UCSD-AML1 (cell line): ENCODE measurements around the gene ADSS2.

ENCODE experiments used
- DNase-seq: peaks from one replicate; lab custom pipeline; 2025; ENCODE audit not compliant: unreplicated experiment; lab: John Stamatoyannopoulos, UW

Gene ADSS2

DNA sequence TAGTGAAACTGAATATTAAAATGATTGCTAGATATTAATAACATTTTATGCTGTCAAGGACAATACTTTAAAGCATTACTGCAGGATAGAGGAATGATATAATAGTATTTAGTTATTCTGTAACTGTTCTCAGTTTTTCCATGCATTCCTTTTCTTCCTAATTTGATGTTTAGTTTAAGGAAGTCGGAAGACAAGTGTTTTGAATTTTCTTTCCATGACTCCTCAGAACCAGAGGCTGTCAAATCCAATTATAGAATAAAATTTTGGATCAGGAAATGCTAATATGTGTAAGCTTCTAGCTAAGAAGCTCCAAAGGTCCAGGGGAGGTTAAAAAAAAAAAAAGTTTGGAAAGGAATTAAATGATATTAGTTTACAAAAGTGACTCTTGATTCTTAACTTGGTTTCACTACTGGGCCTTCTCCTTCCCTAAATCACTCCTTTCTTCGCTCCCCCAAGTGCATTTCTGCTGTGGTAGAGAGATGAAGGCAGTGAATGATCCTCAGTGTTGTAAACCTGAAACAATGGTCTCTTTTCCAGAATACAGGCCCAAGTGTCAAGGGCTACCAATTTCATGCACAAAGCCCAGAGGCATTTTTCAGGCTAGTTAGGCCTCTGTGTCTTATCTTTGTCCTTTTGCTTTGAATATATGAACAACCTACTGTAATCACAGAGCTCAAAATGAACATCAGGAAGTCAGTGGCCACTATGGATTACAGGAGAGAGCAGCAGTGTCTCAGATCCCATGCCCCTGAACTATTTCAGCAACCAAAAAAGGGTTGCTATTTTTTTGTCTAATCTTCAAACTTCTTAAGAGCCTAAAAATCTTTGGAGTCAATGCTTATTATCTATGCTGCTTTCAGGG lies 6.2 kb downstream of the ADSS2 start:
- no peak for DNase-seq

GRCh38 chr1:244444854-244445253 lies 6.9 kb downstream of the ADSS2 start:
- no peak for DNase-seq

- no peak for DNase-seq
These were observed 8.9 kb downstream of the ADSS2 start for GRCh38 chr1:244442850-244443249.

GRCh38 chr1:244439391-244440032 lies 12.2 kb downstream of the ADSS2 start:
- no peak for DNase-seq

- no peak for DNase-seq
These were observed 14.6 kb downstream of the ADSS2 start for GRCh38 chr1:244437086-244437468.

DNA sequence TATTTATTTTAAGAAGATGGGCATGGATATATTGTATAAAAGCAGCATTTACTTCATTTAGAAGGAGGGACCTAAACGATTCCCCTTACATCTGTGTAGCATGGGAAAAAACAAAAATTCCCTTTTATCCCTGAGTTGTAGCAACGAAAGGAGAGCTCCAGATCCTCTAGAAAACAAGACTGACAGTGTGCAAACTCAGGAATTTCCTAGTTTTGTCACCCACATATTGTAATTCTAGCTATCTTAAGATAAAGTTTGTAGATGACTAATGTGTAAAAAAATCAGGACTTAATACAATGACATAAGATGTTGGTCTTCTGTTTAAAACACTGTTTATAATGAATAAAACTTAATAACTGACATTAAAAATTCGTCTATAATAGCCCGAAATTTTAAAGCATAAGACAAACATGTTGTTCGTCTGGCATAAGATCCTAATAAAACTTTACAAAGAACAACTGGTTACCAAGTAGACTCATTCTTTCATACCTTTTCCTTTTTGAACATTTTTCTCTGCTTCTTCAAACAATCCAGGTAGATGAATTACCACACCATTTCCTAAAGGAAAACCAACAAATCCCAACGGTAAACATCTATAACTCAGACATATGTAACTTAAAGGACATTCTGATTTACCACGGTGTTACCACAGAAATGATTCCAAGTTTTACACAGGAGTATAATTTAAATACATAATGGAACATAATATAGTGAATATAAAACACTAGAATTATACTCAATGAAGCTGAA lies 15.2 kb downstream of the ADSS2 start:
- DNase-seq: no peak

GRCh38 chr1:244435562-244436205 lies 16.0 kb downstream of the ADSS2 start:
- DNase-seq: no peak

- no peak for DNase-seq
These were observed 20.5 kb downstream of the ADSS2 start for GRCh38 chr1:244431166-244431565.

DNA sequence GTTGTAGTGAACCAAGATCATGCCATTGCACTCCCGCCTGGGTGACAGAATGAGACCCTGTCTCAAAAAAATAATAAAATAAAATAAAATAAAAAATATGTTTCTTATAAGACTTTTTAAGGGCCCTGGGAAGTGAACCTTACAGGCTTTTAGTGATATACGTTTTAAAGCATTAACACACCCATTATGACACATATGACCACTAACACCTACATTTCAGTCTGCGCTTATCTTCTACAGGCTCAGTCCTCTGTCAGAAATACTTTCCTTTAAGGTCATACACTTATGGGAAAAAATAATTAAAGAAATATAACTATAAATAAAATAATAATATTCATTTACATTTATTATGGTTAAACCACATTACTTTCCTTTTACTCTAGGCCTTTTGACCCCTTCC lies 21.9 kb downstream of the ADSS2 start:
- DNase-seq: no peak

DNA sequence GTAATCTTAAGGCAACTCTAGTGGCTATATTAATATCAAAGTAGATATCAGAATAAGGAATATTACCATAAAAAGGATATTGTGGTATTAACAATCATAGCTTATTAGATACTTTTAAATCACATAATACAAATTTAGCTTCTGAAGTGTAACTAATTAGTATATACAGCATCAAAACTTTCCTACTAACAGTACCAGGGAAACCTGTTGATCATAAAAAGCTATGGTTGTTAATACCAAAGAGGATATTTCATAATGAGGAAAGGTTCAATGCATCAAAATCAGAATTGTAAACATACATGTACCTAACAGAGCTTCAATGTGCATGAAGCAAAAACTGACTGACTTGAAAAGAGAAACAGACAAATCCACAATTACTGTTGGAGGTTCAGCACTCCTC lies 24.1 kb downstream of the ADSS2 start:
- no peak for DNase-seq

GRCh38 chr1:244424649-244425334 lies 26.9 kb downstream of the ADSS2 start:
- no peak for DNase-seq

DNA sequence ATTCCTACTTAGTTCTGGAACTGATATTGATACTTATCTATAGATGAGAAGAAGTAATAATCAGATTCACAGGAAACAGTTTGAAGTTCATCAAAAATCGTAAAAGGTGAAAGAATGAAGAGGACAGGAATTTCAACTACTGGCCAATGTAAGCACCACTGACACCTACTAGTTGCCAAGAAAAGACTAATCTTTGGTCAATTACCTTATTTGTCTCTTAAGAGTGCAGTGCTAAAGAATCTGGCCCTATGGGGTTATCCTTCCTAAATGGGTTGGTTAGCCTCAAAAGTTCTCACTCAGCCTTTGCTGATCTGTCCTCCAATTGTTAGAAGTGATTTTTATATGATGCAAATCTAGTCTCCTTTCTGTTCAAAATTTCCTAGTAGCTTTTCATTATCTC lies 29.5 kb downstream of the ADSS2 start:
- DNase-seq: no peak

DNA sequence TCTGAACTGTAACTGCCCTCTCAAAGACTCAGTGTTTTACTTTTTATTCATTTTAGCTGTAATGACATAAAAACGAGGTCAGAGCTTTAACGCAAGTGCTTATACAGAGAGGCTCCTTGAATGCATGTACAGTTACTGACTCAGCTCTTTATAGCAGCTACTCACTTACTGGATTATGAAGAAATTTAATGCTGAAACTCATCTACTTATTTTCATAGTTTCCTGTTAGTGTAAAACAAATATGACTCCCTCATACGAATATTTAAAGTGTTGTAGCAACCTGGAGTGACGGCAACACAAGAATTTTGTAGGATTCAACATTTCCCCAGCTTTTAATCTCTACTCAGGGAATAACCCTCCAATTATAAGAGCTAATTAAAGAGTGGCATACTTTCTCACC lies 32.7 kb downstream of the ADSS2 start:
- DNase-seq: no peak

DNA sequence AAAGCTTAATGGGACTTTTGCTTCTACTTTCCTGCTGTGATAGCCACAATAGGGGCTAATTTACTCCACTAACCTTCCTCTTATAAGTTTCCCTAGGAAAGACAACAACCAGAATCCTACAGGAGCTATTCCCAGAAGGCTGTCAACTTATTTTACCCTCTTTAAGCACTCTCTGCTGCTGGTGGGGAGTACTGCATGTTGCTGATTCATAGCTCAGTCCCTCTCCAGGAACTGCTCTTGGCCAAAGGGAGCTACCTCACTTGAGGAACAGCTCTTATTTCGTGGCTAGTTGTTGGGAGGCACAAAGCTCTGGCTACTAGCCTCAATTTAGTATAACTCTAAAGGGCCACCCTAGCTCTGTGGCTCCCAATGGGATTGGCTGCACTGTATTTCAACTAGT lies 37.2 kb downstream of the ADSS2 start:
- DNase-seq: no peak

DNA sequence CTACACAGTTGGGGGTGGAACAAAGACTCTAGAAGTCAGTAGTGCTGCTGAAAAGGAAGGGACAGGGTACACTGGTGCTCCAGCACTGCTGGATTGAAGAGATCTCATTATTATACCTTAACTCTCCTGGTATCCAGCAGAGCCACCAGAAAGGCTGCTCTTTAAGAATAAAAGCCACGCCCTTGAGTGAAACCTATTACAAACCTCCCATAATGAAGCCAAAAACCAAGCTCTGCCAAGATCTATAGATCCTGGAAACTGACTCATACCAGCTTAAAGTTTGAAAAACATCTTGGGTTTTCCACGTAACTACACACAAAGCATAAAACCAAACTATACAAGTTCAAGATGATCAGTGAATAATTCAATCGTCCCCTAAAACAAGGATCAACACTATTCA lies 38.0 kb downstream of the ADSS2 start:
- no peak for DNase-seq

DNA sequence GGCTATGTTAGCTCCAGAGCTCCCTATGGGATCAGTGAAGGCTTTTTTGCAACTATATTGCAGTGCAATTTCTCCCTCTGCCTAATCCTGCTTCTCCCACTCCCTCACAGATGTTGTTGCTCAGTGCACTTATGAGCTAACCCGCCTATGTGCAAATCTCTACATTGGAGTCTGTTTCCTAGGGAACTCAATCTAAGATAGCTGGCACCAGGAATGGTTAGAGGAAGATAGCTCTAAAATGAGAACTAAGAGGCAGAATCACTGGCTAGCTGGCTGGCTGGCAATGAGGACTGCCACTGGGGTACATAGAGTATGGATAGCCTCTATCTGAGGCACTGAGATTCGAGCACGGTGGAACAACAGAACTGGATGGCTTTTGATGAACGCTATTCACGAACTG lies 39.5 kb downstream of the ADSS2 start:
- DNase-seq: no peak

DNA sequence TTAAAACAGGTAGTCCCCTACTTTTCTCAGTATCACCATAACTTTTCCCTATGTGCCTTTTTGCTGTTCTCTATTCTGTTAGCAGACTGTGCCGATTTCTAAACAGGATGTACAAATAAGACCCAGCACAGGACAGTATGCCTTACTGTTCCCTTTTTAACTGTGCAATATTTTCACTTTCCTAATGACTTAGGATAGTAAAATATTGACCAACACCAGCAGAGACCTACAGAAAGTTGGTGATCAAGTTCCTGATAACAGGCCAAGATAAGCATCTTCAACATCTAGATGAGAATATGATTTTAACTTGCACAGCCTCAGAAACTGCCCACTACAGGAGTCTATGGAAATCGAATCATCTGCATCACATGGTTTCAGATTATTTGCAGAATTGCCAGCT lies 42.0 kb downstream of the ADSS2 start:
- no peak for DNase-seq

DNA sequence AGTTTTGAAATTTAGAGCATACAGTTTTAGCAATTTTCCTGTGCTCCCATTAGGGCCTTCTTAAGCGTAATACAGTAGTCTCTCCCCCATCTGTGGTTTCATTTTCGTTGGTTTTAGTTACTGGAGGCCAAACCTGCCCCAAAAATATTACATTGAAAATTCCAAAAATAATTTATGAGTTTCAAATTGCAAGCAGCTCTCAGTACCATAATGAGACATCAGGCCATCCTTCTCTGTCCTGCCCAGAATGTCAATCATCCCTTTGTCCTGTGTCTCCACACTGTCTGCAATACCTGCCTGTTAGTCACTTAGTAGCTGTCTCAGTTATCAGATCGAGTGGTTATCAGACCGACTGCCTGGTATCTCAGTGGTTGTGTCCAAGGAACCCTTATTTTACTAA lies 45.4 kb downstream of the ADSS2 start:
- DNase-seq: no peak

DNA sequence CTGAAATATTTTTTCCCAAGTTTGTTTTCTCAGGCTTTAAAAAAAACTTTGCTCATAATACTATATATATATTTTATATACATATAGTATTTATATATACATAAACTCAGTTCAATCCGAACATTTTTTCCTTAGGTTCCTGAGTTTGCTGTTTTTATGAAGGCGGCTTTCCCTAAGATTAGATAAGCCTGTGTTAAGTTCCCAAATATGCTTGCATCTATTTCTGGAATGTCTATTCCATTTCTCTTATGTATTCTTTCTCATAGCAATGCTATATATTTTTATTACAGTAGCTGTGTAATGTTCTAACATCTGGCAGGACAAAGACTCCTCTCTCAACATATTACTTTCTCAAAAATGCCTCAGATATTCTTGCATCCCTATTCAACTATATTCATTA lies 45.9 kb downstream of the ADSS2 start:
- DNase-seq: no peak

DNA sequence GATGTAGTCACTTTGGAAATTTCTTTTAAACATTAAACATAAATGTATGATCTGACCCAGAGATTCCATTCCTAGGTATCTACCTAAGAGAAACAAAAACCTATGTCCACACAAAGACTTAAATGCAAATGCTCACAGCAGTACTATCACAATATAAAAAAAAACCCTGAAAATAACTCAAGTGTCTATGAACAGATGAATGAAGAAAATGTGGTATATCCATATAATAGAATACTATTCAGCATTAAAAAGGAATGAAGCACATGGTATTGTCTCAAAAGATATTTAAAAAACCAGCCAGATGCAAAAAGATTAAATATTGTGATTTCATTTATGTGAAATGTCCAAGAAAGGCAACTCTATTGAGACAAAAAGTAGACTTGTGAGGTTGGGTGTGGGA lies 48.3 kb downstream of the ADSS2 start:
- no peak for DNase-seq

GRCh38 chr1:244400974-244401373 lies 50.7 kb downstream of the ADSS2 start:
- DNase-seq: no peak
